PC-3 (cell line): ENCODE data around the gene GHDC. TPM values are rescaled to one million over a fixed set of nuclear protein-coding genes. Genes with fewer than 3 reads are reported as not detected.
"Not testable (repeated sequence)": the region's sequence is repeated elsewhere in the genome, so short reads cannot be mapped to it uniquely, and the experiment has no call there.

Source experiments
- ATAC-seq: fragments of 200-7000 bp; cut with Tn5 transposase; 2 replicates; pipeline ENCODE4 v1.9.1; 2020; ENCODE audit warnings: mild to moderate bottlenecking, moderate library complexity
- BruUV-seq: library from RNA; stranded (reverse); fragments of 400-500 nt; replicated peaks from 2 replicates; lab custom pipeline; 2021; lab: Mats Ljungman, UMichigan
- CTCF ChIA-PET: fragments of 300-600 bp; sonication (Branson Sonifier 250); formaldehyde crosslinking; loops from one replicate; lab custom pipeline; 2022; ENCODE audit warnings: antibody characterized with exemption; lab: Charles Lee
- POLR2A ChIA-PET: fragments of 300-600 bp; sonication (Branson Sonifier 250); formaldehyde crosslinking; loops from one replicate; lab custom pipeline; 2022; ENCODE audit warnings: antibody characterized with exemption; ENCODE audit not compliant: unreplicated experiment; lab: Charles Lee
- DNase-seq: peaks from one replicate; pipeline ENCODE4 v3.0.0-alpha.2; 2015
- H2AFZ ChIP-seq: fragments of 300-600 bp; sonication (generic); 2 replicates; pipeline ENCODE4 v1.6.0; 2016; ENCODE audit warnings: antibody characterized with exemption, low read length
- H3F3A ChIP-seq: fragments of 300-600 bp; sonication (generic); one replicate; pipeline ENCODE4 v1.6.0; 2017; ENCODE audit warnings: antibody characterized with exemption, low read length, control low read depth, mild to moderate bottlenecking; ENCODE audit not compliant: unreplicated experiment
- H3K27ac ChIP-seq: fragments of 300-600 bp; sonication (generic); 2 replicates; pipeline ENCODE4 v1.5.1; 2016; ENCODE audit warnings: mild to moderate bottlenecking, low read length
- H3K27me3 ChIP-seq: fragments of 300-600 bp; sonication (generic); 2 replicates; pipeline ENCODE4 v1.6.1; 2016; ENCODE audit warnings: low read length, mixed read lengths
- H3K36me3 ChIP-seq: fragments of 300-600 bp; sonication (generic); 2 replicates; pipeline ENCODE4 v1.6.1; 2016; ENCODE audit warnings: low read depth, mixed run types, low read length, mixed read lengths
- H3K4me1 ChIP-seq: fragments of 300-600 bp; sonication (generic); 2 replicates; pipeline ENCODE4 v1.5.1; 2016; ENCODE audit warnings: low read length; ENCODE audit not compliant: insufficient read depth
- H3K4me2 ChIP-seq: fragments of 300-600 bp; sonication (generic); 2 replicates; pipeline ENCODE4 v1.6.0; 2016; ENCODE audit warnings: low read length
- H3K4me3 ChIP-seq: fragments of 300-600 bp; sonication (generic); 2 replicates; pipeline ENCODE4 v1.5.1; 2016; ENCODE audit warnings: mild to moderate bottlenecking, low read length, mixed read lengths
- H3K79me2 ChIP-seq: fragments of 300-600 bp; sonication (generic); 2 replicates; pipeline ENCODE4 v1.6.1; 2017; ENCODE audit warnings: low read length, mixed read lengths
- H3K9ac ChIP-seq: fragments of 300-600 bp; sonication (generic); 2 replicates; pipeline ENCODE4 v1.6.0; 2016; ENCODE audit warnings: mild to moderate bottlenecking, low read length
- H3K9me2 ChIP-seq: fragments of 300-600 bp; sonication (generic); replicated peaks from 2 replicates; pipeline ENCODE4 v1.6.1; 2016; ENCODE audit warnings: mixed run types, low read length, mixed read lengths
- H3K9me3 ChIP-seq: fragments of 300-600 bp; sonication (generic); 2 replicates; pipeline ENCODE4 v1.6.1; 2016; ENCODE audit warnings: low read length, mixed read lengths
- H4K20me1 ChIP-seq: fragments of 300-600 bp; sonication (generic); 2 replicates; pipeline ENCODE4 v1.6.1; 2016; ENCODE audit warnings: low read length, mixed read lengths
- CTCF ChIP-seq: fragments of 300-600 bp; sonication (generic); conservative IDR thresholded peaks from 2 replicates; pipeline ENCODE4 v1.5.1; 2017; ENCODE audit warnings: antibody characterized with exemption, low read depth, mild to moderate bottlenecking, low read length
- EZH2 ChIP-seq: fragments of 300-600 bp; sonication (generic); IDR thresholded peaks from one replicate; pipeline ENCODE4 v1.6.1; 2017; ENCODE audit warnings: antibody characterized with exemption, mild to moderate bottlenecking, low read length; ENCODE audit not compliant: unreplicated experiment
- EZH2phosphoT487 ChIP-seq: fragments of 300-600 bp; sonication (generic); IDR thresholded peaks from 2 replicates; pipeline ENCODE4 v1.6.1; 2018; ENCODE audit warnings: mild to moderate bottlenecking, antibody characterized with exemption, low read length, borderline replicate concordance
- intact Hi-C: fragments of 100-400 bp; cut with micrococcal nuclease; formaldehyde crosslinking; loops from 2 replicates; pipeline ENCODE4 v1.9.0; 2023
- total RNA-seq: library from RNA; depleted of rRNA; stranded (reverse); fragments of >200 nt; gene quantifications from 2 replicates; pipeline ENCODE4 v1.2.3, GENCODE V29; 2014

The GHDC gene
- total RNA-seq, 1 experiment from 2014 or later, result not detected

GRCh38 chr17:42210046-42210445 lies 15.8 kb upstream of the GHDC start:
- no peak overlapping the region for H3K9ac ChIP-seq
- no peaks in the 10 kb centered on the region for H3K79me2 ChIP-seq
- no peak overlapping the region for H3K27ac ChIP-seq
- intact Hi-C loops, result no loop called here
- ChIA-PET CTCF (no interaction called here), POLR2A (no interaction called here)
- no peak for TF ChIP-seq EZH2phosphoT487
- no peak for TF ChIP-seq CTCF
- TF ChIP-seq EZH2, result no peak
- H3K4me1 ChIP-seq, result no peaks in the 10 kb centered on the region
- DNase-seq (no peak), ATAC-seq (no peak)
- H3K9me3 ChIP-seq, result no peaks in the 10 kb centered on the region
- no peak overlapping the region for H2AFZ ChIP-seq
- H3K27me3 ChIP-seq, result no peaks in the 10 kb centered on the region
- H3K4me2 ChIP-seq, result no peak overlapping the region
- no peaks in the 10 kb centered on the region for H3F3A ChIP-seq
- H3K4me3 ChIP-seq, result no peak overlapping the region
- H3K9me2 ChIP-seq, result no peaks in the 10 kb centered on the region
- no peaks in the 10 kb centered on the region for H4K20me1 ChIP-seq
- BruUV-seq, result no TSS peak
- H3K36me3 ChIP-seq, result no peaks in the 10 kb centered on the region

- ATAC-seq, H3K79me2 ChIP-seq, DNase-seq, CTCF ChIA-PET, intact Hi-C loops, H3K4me3 ChIP-seq, H3K36me3 ChIP-seq, H2AFZ ChIP-seq, H3K4me2 ChIP-seq, H3K27ac ChIP-seq, H3F3A ChIP-seq, H3K9me3 ChIP-seq, H3K4me1 ChIP-seq, H4K20me1 ChIP-seq, H3K27me3 ChIP-seq, H3K9me2 ChIP-seq, POLR2A ChIA-PET, H3K9ac ChIP-seq, BruUV-seq: not testable (repeated sequence)
Measured at GRCh38 chr17:42206153-42206612, 11.9 kb upstream of the GHDC start.

- no peaks in the 10 kb centered on the region for H3K9me3 ChIP-seq
- no peaks in the 10 kb centered on the region for H3F3A ChIP-seq
- H4K20me1 ChIP-seq, result no peaks in the 10 kb centered on the region
- no TSS peak for BruUV-seq
- intact Hi-C loops, result no loop called here
- ATAC-seq, result no peak
- no peaks in the 10 kb centered on the region for H3K9me2 ChIP-seq
- H3K4me3 ChIP-seq, result no peak overlapping the region
- H3K36me3 ChIP-seq, result no peaks in the 10 kb centered on the region
- ChIA-PET CTCF (no interaction called here), POLR2A (no interaction called here)
- H3K27ac ChIP-seq, result no peak overlapping the region
- H3K27me3 ChIP-seq, result no peaks in the 10 kb centered on the region
- H3K9ac ChIP-seq, result no peak overlapping the region
- DNase-seq, result no peak
- H2AFZ ChIP-seq, result no peak overlapping the region
- no peaks in the 10 kb centered on the region for H3K4me1 ChIP-seq
- no peak overlapping the region for H3K4me2 ChIP-seq
- H3K79me2 ChIP-seq, result no peaks in the 10 kb centered on the region
- TF ChIP-seq EZH2, result no peak
- no peak for TF ChIP-seq EZH2phosphoT487
- no peak for TF ChIP-seq CTCF
Measured at GRCh38 chr17:42203354-42203753, 9.1 kb upstream of the GHDC start.
